Upper lobe of right lung (tissue), 1 donor: Measurements from ENCODE around the gene JAG1. TPM values are rescaled to one million over a fixed set of nuclear protein-coding genes. Genes with fewer than 3 reads are reported as not detected.

ENCODE experiments used
- microRNA-seq: library from miRNA; unstranded; fragments of <30 nt; microRNA quantifications from one replicate; pipeline ENCODE4 v1.2.0, GENCODE V29; 2020; ENCODE audit warnings: borderline microRNAs expressed
- total RNA-seq: library from RNA; stranded (reverse); fragmentation: NEBNext Ultra II Directional; extraction: Animal tissue kit (Norgen Biotek cat#: 25700); gene quantifications from one replicate; pipeline ENCODE4 v1.2.1, GENCODE V29; 2021
- donor health status: DM: no; HTN: yes; CAD: no; lungs with severe emphysema.

JAG1 gene
- total RNA-seq, 1 donor from 2014 or later = 51.6 TPM

Small RNA genes within 50 kb of the gene (microRNA-seq; reads per million reads assigned to microRNA genes)
- not detected for gene MIR6870

Other genes starting within 250 kb of the JAG1 start
- 15.7 TPM for gene MKKS, start 239.8 kb downstream of the JAG1 start, total RNA-seq
- 5.4 TPM for gene SLX4IP, start 238.7 kb downstream of the JAG1 start, total RNA-seq